SK-N-SH (cell line): ENCODE measurements around the gene RD3L. TPM values are rescaled to one million over a fixed set of nuclear protein-coding genes. Genes with fewer than 3 reads are reported as not detected.

Experiments used
- CTCF ChIA-PET: fragments of 300-600, 350-600 bp; formaldehyde crosslinking; extraction: SDS; loops from one replicate; lab custom pipeline; 2021; lab: Yijun Ruan, JAX
- POLR2A ChIA-PET: fragments of 350-600 bp; sonication (Branson Sonifier 250); formaldehyde crosslinking; extraction: SDS; loops from one replicate; lab custom pipeline; 2020; ENCODE audit warnings: antibody characterized with exemption, inconsistent platforms; lab: Yijun Ruan, JAX
- DNase-seq: peaks from one replicate; pipeline ENCODE4 v3.0.0; 2012
- H2AFZ ChIP-seq: fragments of 200-600 bp; sonication (generic); 2 replicates; pipeline ENCODE4 v1.8.1; 2016; ENCODE audit warnings: antibody characterized with exemption, mild to moderate bottlenecking, low read depth
- H3F3A ChIP-seq: fragments of 200-600 bp; sonication (generic); replicated peaks from 2 replicates; pipeline ENCODE3; 2016; ENCODE audit warnings: antibody characterized with exemption, mild to moderate bottlenecking; ENCODE audit not compliant: insufficient read depth
- H3K27ac ChIP-seq, 2 experiments: fragments of 200-500 bp in 1 of 2; fragments of 200-600 bp in 1 of 2; sonication (Bioruptor generic) in 1 of 2; sonication (generic), shearing (Covaris generic) in 1 of 2; 2 replicates each; pipeline versions ENCODE4 v1.5.1 to v1.6.1; 2014 to 2016; ENCODE audit warnings: low read depth in 2 of 2, inconsistent platforms in 1 of 2, low read length in 1 of 2, mild to moderate bottlenecking in 1 of 2, mixed read lengths in 1 of 2
- H3K27me3 ChIP-seq: fragments of 200-600 bp; sonication (generic), shearing (Covaris generic); 2 replicates; pipeline ENCODE4 v1.6.1; 2016; ENCODE audit warnings: mixed run types; ENCODE audit not compliant: insufficient read depth
- H3K36me3 ChIP-seq, 2 experiments: fragments of 200-500 bp in 1 of 2; fragments of 200-600 bp in 1 of 2; sonication (Bioruptor generic) in 1 of 2; sonication (generic) in 1 of 2; replicated peaks in 1 of 2; 2 replicates each; pipeline versions ENCODE3 to v1.5.1; 2014 to 2016; ENCODE audit warnings: low read length in 1 of 2, mild to moderate bottlenecking in 1 of 2; ENCODE audit not compliant: insufficient read depth in 2 of 2, control insufficient read depth in 1 of 2
- H3K4me1 ChIP-seq, 2 experiments: fragments of 200-500 bp in 1 of 2; fragments of 200-600 bp in 1 of 2; sonication (Bioruptor generic) in 1 of 2; sonication (generic), shearing (Covaris generic) in 1 of 2; 2 replicates each; pipeline versions ENCODE4 v1.5.1 to v1.6.1; 2014 to 2016; ENCODE audit warnings: low read depth in 1 of 2, low read length in 1 of 2, mixed run types in 1 of 2; ENCODE audit not compliant: insufficient read depth in 2 of 2, control insufficient read depth in 1 of 2
- H3K4me2 ChIP-seq: fragments of 200-600 bp; sonication (generic), shearing (Covaris generic); 2 replicates; pipeline ENCODE4 v1.6.1; 2017; ENCODE audit warnings: mixed run types
- H3K4me3 ChIP-seq, 2 experiments: fragments of 200-500 bp in 1 of 2; fragments of 200-600 bp in 1 of 2; sonication (Bioruptor generic) in 1 of 2; sonication (generic), shearing (Covaris generic) in 1 of 2; 2 replicates each; pipeline versions ENCODE4 v1.5.1 to v1.8.1; 2014 to 2016; ENCODE audit warnings: low read depth in 2 of 2, inconsistent platforms in 1 of 2, low read length in 1 of 2, mild to moderate bottlenecking in 1 of 2, mixed read lengths in 1 of 2, moderate library complexity in 1 of 2
- H3K79me2 ChIP-seq: fragments of 200-600 bp; sonication (generic); 2 replicates; pipeline ENCODE4 v1.8.1; 2017; ENCODE audit warnings: mild to moderate bottlenecking; ENCODE audit not compliant: insufficient read depth
- H3K9ac ChIP-seq: fragments of 200-600 bp; sonication (generic); 2 replicates; pipeline ENCODE4 v1.6.1; 2017; ENCODE audit warnings: mixed run types
- H3K9me2 ChIP-seq: fragments of 200-600 bp; sonication (generic); 2 replicates; pipeline ENCODE4 v1.6.1; 2017; ENCODE audit warnings: mixed run types
- H3K9me3 ChIP-seq: fragments of 200-600 bp; sonication (generic); 2 replicates; pipeline ENCODE4 v1.6.1; 2017; ENCODE audit warnings: mixed run types, mild to moderate bottlenecking, moderate library complexity
- H4K20me1 ChIP-seq: fragments of 200-600 bp; sonication (generic); 2 replicates; pipeline ENCODE4 v1.6.1; 2017; ENCODE audit warnings: mild to moderate bottlenecking, mixed run types; ENCODE audit not compliant: insufficient read depth
- CHD2 ChIP-seq: fragments of 150-350 bp; IDR thresholded peaks from 2 replicates; pipeline ENCODE4 v1.6.1; 2018; ENCODE audit warnings: low read length; ENCODE audit not compliant: partially characterized antibody
- EZH2phosphoT487 ChIP-seq: fragments of 200-600 bp; sonication (generic); IDR thresholded peaks from 2 replicates; pipeline ENCODE4 v1.6.1; 2017; ENCODE audit warnings: low read depth, mixed run types, mild to moderate bottlenecking, antibody characterized with exemption, moderate library complexity, borderline replicate concordance
- FOXM1 ChIP-seq: IDR thresholded peaks from 2 replicates; pipeline ENCODE4 v1.4.0; 2012; ENCODE audit warnings: low read depth, mild to moderate bottlenecking
- MEF2A ChIP-seq: IDR thresholded peaks from 2 replicates; pipeline ENCODE4 v1.4.0; 2012; ENCODE audit warnings: low read depth, borderline replicate concordance
- REST ChIP-seq: IDR thresholded peaks from 2 replicates; pipeline ENCODE4 v1.6.1; 2012; ENCODE audit warnings: mild to moderate bottlenecking, low read depth, low read length, moderate library complexity
- RFX5 ChIP-seq: IDR thresholded peaks from 2 replicates; pipeline ENCODE4 v1.6.1; 2012; ENCODE audit warnings: mild to moderate bottlenecking, improper control_type of control experiment, low read length
- RXRA ChIP-seq: IDR thresholded peaks from 2 replicates; pipeline ENCODE4 v1.4.0; 2012; ENCODE audit warnings: low read depth, mild to moderate bottlenecking, borderline replicate concordance
- SIN3A ChIP-seq: IDR thresholded peaks from 2 replicates; pipeline ENCODE4 v1.6.1; 2012; ENCODE audit warnings: low read depth, mild to moderate bottlenecking, low read length, moderate library complexity, borderline replicate concordance
- SMC3 ChIP-seq: IDR thresholded peaks from 2 replicates; pipeline ENCODE4 v1.6.1; 2012; ENCODE audit warnings: low read depth, low read length, improper control_type of control experiment
- TAF1 ChIP-seq: IDR thresholded peaks from 2 replicates; pipeline ENCODE4 v1.6.1; 2012; ENCODE audit warnings: low read depth, mild to moderate bottlenecking, low read length, moderate library complexity, borderline replicate concordance
- YY1 ChIP-seq: IDR thresholded peaks from 2 replicates; pipeline ENCODE4 v1.4.0; 2012; ENCODE audit warnings: low read depth, mild to moderate bottlenecking
- WGBS: methylation state at CpG from one replicate; pipeline ENCODE4 v1.1.6; 2017; ENCODE audit warnings: low lambda C conversion rate; 5-methylcytosine and 5-hydroxymethylcytosine counted together
- polyA plus RNA-seq, 3 experiments: library from polyadenylated mRNA; depleted of rRNA; stranded (reverse); fragments of >200 nt; gene quantifications; 2 replicates each; pipeline ENCODE4 v1.2.3, GENCODE V29; 2012
- TF ChIP-seq, protein P1 (sequence below): IDR thresholded peaks from 2 replicates; pipeline ENCODE4; 2012
- TF ChIP-seq, protein P2 (sequence below): fragments of 150-350 bp; IDR thresholded peaks from 2 replicates; pipeline ENCODE4 v1.6.1; 2017; ENCODE audit warnings: antibody characterized with exemption, low read length, low read depth, borderline replicate concordance
- TF ChIP-seq, protein P3 (sequence below): IDR thresholded peaks from 2 replicates; pipeline ENCODE4 v1.4.0; 2012; ENCODE audit warnings: low read depth, borderline replicate concordance

Gene RD3L
- polyA plus RNA-seq (2012; rRNA removed), result not detected in 2 replicates
- polyA plus RNA-seq (2012; cell fraction: cytosol; rRNA removed), result not detected in 2 replicates
- not detected in 2 replicates for polyA plus RNA-seq (2012; cell fraction: nucleus; rRNA removed)

DNA sequence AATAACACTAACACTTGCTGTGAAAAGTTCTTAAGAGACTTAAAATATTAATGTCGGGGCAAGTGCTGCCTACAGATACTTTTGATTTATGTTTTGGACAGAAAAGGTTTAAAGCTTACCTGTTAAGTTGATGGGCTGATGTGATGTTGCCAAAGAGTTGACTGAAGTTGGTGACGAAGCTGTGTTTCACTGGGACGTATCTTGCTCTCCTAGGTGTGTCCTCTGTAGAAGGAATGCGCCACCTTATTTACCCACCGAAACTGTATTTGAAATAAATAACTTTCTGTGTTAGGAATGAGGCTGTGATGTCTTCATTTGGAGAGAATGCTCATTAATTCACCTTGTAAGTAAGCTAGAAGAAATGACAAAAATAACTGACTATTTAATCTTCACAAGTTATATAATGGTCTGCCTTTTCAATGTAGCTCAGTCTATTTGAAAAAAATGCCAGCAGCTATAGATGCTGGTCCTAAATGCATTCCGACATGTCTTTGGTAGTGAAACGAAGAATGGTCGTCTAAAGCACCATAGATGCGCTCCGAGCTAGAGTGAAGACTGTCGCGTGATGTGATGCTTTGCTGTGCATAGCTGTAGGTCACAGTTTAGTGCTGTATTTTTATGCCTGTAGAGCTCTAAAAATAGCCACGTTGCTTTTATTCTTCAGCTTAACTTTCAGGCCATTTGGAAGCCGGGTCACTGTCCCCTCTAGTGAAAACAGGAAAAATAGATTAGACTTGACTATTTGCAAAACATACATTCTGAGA is at the start of gene RD3L:
RD3L (minus strand) TSS at position 557 of the 764 bp plus-strand sequence. CDS start 834 bp downstream, outside the sequence.
- 69% methylated on average over 14 of the region's 14 CpGs for WGBS
- Histone ChIP-seq H3K4me2 (no peak within 1 kb of the TSS), H4K20me1 (no peaks in the 10 kb centered on the region), H3K9me3 (no peaks in the 10 kb centered on the region), H2AFZ (no peak within 1 kb of the TSS), H3K4me1 (no peaks in the 10 kb centered on the region), H3K9ac (no peak within 1 kb of the TSS), H3K4me3 (no peak within 1 kb of the TSS), H3K27ac (no peak within 1 kb of the TSS), H3K9me2 (no peaks in the 10 kb centered on the region), H3K79me2 (no peaks in the 10 kb centered on the region), H3F3A (no peaks in the 10 kb centered on the region), H3K36me3 (no peaks in the 10 kb centered on the region), H3K27me3 (peaks cover 16% of the 10 kb centered on the region; the same call in 1 of the 2 replicates)
- CTCF ChIA-PET, result interaction anchor here (0.6 to 1.2 kb wide), 4 partner anchors 17 to 41 kb away, joined by 3 to 5 read pairs (median 4); no protein-coding TSS in a partner anchor
- no peak for TF ChIP-seq FOXM1
- TF ChIP-seq YY1, result no peak
- TF ChIP-seq RFX5, result no peak
- TF ChIP-seq, protein P1, sequence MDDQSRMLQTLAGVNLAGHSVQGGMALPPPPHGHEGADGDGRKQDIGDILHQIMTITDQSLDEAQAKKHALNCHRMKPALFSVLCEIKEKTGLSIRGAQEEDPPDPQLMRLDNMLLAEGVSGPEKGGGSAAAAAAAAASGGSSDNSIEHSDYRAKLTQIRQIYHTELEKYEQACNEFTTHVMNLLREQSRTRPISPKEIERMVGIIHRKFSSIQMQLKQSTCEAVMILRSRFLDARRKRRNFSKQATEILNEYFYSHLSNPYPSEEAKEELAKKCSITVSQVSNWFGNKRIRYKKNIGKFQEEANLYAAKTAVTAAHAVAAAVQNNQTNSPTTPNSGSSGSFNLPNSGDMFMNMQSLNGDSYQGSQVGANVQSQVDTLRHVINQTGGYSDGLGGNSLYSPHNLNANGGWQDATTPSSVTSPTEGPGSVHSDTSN, result no peak
- no peak for TF ChIP-seq MEF2A
- TF ChIP-seq SIN3A, result no peak
- TF ChIP-seq, protein P2, sequence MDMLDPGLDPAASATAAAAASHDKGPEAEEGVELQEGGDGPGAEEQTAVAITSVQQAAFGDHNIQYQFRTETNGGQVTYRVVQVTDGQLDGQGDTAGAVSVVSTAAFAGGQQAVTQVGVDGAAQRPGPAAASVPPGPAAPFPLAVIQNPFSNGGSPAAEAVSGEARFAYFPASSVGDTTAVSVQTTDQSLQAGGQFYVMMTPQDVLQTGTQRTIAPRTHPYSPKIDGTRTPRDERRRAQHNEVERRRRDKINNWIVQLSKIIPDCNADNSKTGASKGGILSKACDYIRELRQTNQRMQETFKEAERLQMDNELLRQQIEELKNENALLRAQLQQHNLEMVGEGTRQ, result no peak
- TF ChIP-seq TAF1, result no peak
- no peak for TF ChIP-seq SMC3
- no peak for TF ChIP-seq CHD2
- TF ChIP-seq EZH2phosphoT487, result no peak
- no peak for TF ChIP-seq REST
- TF ChIP-seq, protein P3, sequence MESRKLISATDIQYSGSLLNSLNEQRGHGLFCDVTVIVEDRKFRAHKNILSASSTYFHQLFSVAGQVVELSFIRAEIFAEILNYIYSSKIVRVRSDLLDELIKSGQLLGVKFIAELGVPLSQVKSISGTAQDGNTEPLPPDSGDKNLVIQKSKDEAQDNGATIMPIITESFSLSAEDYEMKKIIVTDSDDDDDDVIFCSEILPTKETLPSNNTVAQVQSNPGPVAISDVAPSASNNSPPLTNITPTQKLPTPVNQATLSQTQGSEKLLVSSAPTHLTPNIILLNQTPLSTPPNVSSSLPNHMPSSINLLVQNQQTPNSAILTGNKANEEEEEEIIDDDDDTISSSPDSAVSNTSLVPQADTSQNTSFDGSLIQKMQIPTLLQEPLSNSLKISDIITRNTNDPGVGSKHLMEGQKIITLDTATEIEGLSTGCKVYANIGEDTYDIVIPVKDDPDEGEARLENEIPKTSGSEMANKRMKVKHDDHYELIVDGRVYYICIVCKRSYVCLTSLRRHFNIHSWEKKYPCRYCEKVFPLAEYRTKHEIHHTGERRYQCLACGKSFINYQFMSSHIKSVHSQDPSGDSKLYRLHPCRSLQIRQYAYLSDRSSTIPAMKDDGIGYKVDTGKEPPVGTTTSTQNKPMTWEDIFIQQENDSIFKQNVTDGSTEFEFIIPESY, result no peak
- TF ChIP-seq RXRA, result no peak
- POLR2A ChIA-PET, result no interaction called here
- no peak for DNase-seq
